Activated CD4-positive, CD25-positive, alpha-beta regulatory T cell (primary cell): ENCODE results near the gene STX7.
A peak's percentile ranks its signal among the peaks of the same experiment; 100 is the strongest.
"Not testable (repeated sequence)": the region's sequence is repeated elsewhere in the genome, so short reads cannot be mapped to it uniquely, and the experiment has no call there.

ENCODE experiments used
- DNase-seq, 4 experiments: peaks; one replicate each; lab custom pipeline; 2025; lab: John Stamatoyannopoulos, UW

Gene STX7

DNA sequence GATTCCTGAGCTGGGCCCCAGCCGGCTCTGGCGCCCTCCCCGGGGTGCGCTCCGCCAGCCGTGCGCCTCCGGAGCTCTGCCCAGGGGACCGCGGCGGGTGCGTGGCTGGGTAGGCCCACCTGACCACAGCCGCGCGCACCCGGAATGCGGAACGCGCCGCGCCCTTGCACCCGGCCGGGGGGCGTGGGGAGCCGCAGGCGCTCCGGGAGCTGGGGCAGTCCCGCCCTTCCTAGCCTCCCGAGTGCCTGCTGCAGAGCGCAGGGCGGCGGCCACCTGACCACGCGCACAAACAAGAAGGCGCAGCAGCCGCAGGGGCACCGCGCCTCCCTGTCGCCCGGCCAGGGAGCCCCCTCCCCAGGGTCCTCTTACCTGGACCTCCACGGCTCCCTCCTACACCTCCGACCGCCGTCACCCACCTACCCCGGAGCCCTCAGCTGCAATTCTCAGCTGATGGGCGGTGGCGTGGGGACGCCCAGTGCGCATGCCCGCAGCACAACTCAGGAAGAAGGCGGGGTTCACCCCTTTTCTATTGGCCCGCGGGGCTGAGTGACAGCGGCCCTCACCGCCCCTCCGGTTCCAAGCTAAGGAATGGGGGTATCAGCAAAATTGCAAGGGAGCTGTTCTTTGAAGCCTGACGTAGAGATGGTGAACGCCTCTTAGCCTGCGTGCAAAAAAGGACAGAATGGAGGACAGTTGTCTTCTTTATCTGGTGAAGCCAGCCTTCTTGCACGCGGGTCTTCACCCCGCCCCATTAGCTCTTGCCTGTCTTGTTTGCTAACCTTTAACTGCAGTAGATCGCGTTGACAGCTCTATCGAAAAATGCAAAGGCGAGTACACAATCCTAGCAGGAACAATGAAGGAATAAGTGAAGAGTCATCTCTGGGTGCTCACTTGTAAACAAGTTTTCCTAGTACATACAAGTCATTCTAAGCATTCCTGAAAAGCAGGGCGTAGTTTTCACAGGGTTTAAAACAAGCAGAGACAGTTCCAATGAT is at the start of gene STX7:
Gene STX7, minus strand, starts transcription at position 479 of the 995 bp plus-strand sequence. CDS start 9,586 bp downstream, outside the sequence.
- peak; percentile 63 to 70 (median 66) for DNase-seq

DNA sequence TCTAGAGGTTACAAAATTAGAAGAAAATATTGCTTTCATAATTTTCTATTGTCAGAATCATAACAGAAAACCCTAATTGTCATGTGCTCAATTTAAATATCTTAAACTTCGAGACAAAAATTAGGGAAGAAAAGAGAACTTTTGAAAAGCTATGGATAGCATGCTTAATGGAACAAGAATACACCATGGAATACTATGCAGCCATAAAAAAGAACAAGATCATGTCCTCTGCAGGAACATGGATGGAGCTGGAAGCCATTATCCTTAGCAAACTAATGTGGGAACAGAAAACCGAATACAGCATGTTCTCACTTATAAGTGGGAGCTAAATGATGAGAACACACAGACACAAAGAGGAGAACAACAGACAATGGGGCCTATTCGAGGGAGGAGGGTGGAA is 47.2 kb upstream of the STX7 start:
- not testable (repeated sequence) for DNase-seq

DNA sequence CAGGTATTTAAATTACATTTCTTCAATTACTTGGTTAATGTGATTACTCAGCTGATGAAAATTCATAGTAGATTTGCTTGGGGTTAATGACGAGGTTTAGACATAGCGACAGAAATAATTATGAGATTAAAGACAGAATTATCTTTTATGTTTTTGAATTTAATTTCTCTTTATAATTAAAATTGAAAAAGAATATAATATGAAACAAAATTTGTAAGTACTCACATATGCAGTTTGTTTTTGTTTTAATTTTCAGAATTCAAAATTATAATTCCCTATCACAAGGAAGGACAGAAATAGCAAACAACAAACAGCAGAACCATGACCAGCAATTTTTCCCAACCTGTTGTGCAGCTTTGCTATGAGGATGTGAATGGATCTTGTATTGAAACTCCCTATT is 39.5 kb upstream of the STX7 start, which contains the start of gene TAAR8:
Gene TAAR8, plus strand, starts transcription at position 301 of the 400 bp plus-strand sequence. Its CDS starts 21 bp downstream, at position 322.
- DNase-seq: no peak

DNA sequence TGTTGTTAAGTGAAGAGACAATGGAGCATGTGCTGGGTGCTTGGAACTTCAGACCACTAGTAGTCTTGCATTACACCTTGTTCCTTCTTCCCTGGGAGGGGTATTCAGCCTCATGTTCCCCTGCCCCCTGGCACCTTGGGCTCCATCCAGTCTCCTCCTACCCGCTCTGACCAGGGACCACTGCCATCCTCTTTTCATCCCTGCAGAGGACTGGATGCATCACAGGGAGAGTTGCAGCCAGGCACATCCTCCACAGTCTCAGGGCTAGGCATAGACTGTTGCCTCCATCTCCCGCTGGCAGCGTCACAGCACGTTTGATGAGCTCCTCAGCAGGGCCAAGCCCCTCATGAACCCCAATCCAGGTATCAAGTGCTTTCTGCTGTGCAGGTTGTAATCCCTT is 38.3 kb upstream of the STX7 start:
- DNase-seq: no peak

DNA sequence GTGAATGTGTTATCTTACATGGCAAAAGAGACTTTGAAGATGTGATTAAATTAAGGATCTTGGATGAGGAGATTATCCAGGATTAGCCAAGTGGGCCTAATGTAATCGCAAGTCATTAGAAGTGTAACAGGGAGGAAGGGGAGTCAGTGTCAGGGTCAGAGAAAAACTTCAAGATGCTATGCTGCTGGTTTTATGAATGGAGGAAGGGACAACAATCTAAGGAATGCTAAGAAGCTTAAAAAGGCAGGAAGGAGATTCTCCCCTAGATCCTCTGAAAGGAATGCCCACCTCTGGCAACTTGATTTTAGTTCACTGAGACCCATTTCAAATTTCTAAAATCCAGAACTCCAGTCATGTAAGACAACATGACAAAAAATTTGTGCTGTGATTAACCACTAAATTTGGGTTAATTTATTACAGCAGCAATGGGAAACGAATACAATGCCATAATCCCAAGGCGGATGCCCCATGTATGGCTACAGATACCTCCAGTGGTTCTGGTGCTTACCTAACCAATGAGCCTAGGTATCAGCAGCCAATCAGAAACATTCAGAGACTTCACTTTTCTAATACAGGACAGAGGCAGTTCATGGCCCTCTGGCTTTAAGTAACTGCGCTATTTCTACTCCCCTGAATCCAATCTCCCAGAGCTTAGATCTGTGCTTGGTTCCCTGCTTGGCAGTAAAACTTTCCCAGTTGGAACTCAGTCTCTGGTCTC is 36.0 kb upstream of the STX7 start:
- DNase-seq: no peak

DNA sequence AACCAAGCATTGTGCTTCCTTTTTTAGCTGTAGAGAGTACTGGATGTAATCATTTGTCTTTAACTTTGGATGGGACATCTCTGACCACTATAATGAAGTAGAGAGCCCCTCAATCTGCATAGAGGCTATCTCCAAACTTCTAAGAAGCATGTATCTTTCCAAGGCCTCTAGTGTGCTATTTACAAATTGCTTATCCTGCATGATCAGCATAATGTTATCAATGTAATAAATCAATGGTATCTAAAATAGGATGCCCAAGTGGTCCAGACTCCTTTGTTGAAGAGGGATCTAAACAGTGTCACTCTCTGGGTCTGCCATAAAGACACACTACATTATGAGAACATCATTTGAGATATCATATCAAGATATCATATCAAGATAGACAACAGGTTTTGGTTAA is 31.9 kb upstream of the STX7 start:
- DNase-seq: no peak

DNA sequence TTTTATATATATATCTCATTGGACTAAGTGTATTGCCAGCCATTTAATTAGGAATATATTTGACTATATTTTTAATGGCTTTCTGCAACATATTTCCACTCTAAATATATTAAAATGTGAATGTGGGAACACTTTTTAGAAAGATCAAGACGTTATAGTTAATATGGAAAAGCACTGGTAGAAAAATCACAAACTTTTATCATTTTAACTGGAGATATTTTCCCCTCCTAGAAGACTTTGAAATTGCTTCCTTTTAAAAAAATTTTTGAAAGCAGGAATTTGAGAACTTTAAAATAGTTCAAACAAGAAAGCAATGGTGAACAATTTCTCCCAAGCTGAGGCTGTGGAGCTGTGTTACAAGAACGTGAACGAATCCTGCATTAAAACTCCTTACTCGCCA is 25.1 kb upstream of the STX7 start, which contains the start of gene TAAR9:
Gene TAAR9, plus strand, starts transcription at position 301 of the 400 bp plus-strand sequence. Its CDS starts 13 bp downstream, at position 314.
- no peak for DNase-seq

- DNase-seq: no peak
Observed at GRCh38 chr6:132537145-132537544, 24.2 kb upstream of the STX7 start.

- DNase-seq: not testable (repeated sequence)
Observed at GRCh38 chr6:132534546-132534945, 21.6 kb upstream of the STX7 start.

- DNase-seq: peak; percentile 17 to 62 (median 48)
Observed at GRCh38 chr6:132530293-132530974, 17.5 kb upstream of the STX7 start.

- no peak for DNase-seq
Observed at GRCh38 chr6:132527791-132528190, 14.9 kb upstream of the STX7 start.

- DNase-seq: no peak
Observed at GRCh38 chr6:132526461-132526860, 13.5 kb upstream of the STX7 start.

- DNase-seq: no peak
Observed at GRCh38 chr6:132525866-132526265, 12.9 kb upstream of the STX7 start.

GRCh38 chr6:132524646-132525045 is 11.7 kb upstream of the STX7 start:
- DNase-seq: no peak

GRCh38 chr6:132520953-132521352 is 8.0 kb upstream of the STX7 start:
- no peak for DNase-seq

DNA sequence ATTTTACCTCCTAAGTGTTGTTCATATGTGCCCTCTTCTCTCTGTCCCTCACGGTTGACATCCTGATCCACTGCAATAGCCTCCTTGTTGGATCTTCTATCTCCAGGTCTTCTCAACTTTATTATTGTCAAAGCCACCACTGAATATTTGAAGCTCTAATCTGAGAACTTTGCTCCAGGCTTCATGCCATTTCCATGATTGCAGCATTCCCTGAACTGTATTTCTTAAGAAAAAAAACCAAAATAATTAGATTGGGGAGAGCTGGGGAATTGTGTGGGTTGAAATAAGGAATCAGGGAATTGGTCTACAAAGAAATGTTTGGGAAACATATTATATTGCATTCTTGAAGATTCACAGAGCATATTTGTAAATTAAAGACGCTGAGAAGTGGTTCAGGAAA is 2.5 kb upstream of the STX7 start:
- DNase-seq: no peak

DNA sequence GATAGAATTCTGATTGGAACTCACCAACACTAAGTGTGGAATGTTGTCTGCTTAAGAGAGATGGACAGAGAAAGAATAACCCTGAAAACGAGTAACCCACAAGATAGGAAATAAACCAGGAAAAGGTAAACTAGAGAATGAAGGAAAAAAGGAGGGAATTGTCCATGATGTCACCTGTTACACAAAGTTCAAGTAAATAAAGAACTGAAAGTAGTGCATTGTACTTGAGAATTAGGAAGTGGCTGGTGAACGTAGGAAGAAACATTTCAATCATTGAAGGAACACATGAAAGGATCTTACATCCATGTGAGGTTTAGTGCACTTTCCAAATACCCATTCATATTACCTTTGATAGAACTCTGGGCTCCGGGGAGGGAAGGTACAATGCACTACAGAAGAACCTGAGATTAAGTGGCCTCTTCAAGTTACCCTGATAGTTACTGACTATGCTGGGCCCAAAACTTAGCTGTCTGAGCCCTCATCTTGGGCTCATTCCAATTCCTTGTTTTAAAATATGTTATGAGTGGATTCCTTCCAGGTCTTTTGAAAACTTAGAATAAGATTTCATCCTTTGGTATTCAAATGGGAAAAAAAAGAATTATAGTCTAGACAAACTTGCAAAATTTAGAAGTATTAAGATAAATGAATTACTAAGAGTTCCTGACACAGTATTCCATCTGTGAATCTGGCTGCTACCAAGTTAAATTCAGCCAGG is 1.1 kb upstream of the STX7 start:
- DNase-seq: no peak

DNA sequence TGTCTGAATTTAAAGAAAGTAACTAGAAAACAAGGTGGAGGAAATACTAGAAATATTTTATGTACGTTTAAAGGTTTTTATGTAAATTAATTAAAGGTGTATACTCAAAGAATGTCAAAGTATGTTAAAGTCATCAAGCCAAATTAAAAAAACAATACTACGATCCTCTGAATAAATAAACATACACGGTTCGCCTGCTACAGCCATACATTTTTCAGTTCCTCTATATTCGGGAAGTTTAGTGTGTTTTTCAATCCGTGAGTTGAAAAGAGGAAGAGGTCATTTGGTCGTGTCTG is 626 bp downstream of the STX7 start:
- DNase-seq: no peak

DNA sequence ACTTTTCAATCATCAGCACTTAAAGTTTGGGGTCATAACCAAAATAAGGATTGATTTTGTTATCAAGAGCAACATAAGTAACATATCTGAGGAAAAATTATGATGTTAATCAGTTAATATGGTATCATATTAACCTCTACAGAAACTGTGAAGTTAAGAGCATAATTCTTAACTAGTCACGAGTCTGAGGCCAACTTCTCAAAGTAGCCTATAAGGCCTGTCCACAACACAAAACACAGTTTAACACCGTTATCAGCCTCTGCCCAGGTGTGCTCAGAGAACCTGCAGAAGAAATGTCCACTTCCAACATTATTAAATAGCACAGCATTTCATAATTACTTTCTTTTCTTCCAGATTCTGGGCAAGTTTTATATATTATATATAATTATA is 1.1 kb downstream of the STX7 start:
- no peak for DNase-seq

DNA sequence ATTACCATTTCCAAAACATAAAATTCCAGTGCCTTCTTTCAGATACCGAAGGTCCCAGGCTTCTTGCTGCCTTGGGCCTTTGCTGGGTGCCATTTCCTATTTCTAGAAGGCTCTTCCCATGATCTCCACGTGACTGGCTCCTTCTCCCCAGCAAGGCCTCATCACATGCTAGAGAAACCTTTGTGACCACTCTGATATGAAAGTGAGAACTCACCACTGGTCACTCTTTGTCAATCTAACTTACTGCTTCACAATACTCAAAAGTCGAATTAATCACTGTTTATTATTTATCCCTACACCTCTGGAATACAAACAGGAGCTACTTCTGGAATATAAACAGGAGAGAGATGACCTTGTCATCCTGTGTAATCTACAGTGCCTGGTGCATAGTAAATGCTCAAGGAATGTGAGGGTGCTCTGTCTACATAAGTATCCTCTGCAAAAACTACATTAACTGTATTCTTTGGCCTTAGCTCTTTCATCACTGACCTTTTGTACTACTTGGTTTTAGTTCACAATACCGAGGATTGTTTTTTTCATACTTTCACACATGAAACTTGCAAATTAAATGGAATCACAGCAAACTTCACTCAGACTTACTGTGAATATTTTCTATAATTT is 1.6 kb downstream of the STX7 start:
- DNase-seq: no peak
